COR-L47 (cell line): ENCODE measurements around the gene ADAM17.
"Not testable (repeated sequence)": the region's sequence is repeated elsewhere in the genome, so short reads cannot be mapped to it uniquely, and the experiment has no call there.

Experiments
- DNase-seq: peaks from one replicate; lab custom pipeline; 2025; lab: John Stamatoyannopoulos, UW

ADAM17 gene

DNA sequence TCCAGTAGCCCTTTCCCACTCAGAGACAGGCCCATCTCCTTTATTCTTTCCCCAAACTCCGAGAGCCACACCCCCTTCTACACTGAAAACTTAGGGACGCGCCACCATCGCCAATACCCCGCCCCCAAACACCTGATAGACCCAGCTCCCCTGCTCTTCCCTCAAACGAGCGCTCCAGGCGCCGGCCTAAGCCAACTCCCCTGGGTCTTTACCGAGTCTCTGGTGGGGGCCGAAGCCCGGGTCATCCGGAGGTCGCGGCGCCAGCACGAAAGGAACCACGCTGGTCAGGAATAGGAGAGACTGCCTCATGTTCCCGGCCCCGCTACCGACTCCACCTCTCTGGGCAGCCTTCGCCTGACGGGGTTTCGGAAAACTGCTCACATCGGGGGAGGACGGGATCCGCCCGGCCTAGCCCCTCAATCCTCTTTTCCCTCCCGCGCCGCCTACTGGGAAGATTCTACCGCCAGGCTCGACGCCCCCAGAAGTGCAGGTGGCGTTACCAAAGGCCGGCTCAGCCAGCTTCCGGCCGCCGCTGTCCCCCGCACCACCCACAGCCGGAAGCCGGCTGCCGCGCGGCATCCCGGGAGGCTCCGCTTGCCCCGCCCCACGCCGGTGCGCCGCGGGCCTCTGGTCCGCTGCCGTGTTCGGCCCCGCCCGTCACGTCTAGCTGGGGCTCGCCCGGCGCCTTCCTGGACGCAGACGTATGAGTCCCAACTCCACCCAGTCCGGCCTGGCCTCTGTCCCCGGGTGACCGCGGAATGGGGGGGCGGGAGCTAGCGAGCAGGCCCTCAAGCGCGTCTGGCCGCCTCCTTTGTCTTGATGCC is at the start of gene ADAM17:
Gene ADAM17, minus strand, starts transcription at position 534 of the 824 bp plus-strand sequence. Its CDS starts 225 bp downstream, at position 309.
- peak; percentile 96 for DNase-seq

DNA sequence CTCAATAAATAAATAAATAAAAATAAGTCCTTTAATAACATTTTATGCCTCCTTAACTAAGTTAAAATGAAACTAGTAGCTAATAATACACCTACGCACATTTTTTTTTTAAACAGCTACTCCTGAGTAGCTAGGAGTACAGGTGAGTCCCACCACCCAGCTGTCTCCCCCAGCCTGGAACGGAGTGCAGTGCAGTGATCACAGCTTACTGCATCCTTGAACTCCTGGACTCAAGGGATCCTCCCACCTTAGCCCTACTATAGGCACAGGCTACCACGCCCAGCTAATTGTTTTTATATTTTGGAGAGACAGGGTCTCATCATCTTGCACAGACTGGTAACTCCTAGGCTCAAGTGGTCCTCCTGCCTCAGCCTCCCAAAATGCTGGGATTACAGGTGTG is 46.8 kb upstream of the ADAM17 start:
- DNase-seq, result no peak

DNA sequence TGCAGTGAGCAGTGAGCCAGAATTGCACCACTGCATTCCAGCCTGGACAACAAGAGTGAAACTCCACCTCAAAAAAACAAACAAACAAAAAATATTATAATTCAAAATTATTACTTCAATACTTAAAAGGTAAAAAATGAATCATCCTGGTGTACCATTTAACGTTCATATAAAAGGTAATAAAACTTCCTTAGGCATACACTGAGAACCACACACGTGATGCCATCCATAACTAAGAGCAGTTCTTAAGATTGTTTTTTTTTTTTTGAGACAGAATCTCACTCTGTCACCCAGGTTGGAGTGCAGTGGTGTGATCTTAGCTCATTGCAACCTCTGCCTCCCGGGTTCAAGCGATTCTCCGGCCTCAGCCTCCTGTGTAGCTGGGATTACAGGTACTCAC is 45.8 kb upstream of the ADAM17 start:
- no peak for DNase-seq

DNA sequence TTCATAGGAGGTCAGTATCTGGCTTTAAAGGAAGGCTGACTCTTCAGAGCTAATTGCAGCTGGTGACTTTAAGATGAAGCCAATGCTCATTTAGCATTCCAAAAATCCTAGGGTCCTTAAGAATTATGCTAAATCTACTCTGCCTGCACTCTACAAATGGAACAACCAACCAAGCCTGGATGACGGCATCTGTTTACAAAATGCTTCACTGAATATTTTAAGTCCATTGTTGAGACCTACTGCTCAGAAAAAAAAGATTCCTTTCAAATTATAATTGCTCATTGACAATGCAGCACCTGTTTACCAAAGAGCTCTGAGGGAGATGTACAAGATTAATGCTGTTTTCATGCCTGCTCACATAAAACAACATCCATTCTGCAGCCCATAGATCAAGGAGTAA is 43.8 kb upstream of the ADAM17 start:
- no peak for DNase-seq

DNA sequence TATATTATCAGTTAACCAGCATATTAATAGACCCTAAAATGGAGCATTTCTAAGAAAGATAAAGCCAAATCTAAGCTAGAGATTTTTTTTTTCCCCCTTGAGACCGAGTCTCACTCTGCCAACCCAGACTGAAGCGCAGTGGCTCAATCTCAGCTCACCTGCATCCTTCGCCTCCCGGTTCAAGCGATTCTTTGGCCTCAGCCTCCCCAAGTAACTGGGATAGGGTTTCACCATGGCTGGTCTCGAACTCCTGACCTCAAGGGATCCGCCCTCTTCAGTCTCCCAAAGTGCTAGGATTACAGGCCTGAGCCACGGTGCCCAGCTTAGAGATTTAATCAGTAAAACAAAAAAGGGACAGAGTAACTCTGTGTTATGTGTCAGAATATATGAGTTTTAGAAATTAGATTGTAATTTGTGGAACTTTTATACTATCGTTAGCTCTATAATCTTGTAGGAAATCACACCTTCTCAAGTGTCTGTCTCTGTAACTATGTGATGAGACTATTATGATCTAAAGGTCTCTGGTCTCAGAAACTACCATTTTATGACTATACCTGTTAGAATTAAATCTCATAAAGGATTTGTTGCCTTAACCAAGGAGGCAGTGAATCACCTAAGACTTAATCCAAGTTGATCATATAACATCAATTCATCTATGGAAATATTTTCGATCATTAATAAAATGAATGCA is 41.1 kb upstream of the ADAM17 start:
- no peak for DNase-seq

DNA sequence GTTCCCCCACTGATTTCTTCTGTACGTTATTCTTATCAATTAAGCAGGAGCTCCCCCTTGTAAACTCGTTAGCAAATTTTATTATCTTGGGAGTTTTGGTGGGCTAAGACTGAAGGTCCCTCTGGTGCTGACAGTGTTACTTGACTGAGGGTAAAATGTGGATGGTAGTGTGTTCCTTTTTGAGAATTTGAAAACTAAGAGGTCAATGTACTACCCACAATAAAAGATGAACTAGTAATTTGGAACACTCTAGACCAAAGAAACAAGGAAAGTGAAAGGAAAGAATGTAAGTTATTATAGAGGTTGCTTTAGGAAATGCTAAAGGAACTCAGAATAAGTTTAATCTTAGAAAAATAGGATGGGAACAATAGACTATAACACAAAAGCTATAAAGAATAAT is 40.1 kb upstream of the ADAM17 start:
- DNase-seq, result no peak

DNA sequence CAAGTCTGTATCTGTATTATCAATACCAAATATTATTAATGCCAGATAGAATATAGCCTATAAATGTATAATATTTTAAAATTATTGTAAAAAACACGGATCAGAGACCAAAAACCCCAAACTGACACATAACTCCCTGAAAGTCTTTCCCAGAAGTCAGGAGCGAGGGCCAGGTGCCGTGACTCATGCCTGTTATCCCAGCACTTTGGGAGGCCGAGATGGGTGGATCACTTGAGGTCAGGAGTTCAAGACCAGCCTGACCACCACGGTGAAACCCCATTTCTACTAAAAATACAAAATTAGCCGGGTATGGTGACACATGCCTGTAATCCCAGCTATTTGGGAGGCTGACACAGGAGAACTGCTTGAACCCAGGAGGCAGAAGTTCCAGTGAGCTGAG is 39.6 kb upstream of the ADAM17 start:
- not testable (repeated sequence) for DNase-seq

DNA sequence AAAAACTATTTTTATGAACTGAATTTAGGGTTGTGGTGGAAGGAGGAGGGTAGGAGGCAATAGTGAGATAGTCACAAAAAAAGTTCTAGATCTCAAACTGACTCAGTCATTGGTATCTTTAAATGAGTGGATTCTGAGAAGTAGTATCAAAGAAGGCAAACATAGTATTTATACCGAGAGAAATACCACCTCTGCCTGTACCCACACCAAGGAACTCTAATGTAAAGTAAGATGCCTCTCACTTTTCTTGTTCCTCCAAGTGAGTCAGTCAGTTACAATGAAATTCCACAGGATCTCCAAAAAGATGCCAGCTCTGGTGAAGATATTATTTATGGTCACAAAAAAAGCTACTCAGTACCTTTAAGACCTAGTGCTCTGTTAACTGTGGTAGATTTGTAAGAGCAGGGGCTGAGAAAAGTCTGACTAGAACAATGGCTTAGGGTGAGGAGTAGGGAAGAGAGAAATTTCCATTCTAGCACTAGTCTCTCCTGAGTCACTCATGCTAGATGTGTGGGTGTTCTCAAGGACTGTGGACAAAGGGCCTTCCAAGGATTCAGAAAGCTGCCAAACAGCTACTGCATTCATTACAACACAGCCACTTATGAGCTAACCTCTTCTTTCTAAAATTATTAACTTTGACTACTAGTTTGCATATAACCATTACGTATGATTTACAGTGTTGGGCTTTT is 38.9 kb upstream of the ADAM17 start:
- DNase-seq, result no peak

DNA sequence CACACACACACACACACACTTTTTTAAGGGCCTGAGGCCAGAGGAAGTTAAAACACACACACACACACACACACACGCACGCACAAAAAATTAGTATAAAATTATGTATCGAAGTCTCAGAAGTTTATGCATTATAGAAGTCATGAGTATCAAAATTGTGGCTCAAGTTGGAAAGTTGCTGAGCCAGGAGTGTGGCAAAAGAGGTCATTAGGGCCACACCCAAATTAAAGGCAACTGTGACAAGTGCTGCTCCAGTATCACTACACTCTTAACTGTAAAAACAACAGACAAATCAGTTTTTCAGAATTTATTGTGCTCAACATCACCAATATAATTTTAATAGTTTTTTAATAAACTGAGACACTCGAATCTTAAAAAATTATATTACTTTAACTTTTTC is 38.3 kb upstream of the ADAM17 start:
- DNase-seq, result no peak

DNA sequence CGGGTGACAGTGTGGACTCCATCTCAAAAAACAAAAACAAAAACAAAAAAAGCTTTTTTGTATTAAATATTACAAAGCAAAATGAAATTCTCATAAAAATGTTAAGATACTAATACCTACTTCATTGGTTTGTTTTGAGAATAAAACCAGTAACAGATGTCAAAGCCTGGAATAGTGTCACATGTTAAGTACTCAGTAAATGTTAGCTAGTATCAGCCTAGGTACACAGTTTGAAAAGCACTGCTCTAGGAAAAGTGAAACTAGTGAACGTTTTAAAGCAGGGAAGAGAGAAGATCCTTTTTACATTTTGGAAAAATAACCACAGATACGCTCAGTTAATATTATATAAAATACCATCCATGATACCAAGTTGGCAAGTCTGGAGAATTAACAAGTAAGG is 37.1 kb upstream of the ADAM17 start:
- DNase-seq, result no peak

DNA sequence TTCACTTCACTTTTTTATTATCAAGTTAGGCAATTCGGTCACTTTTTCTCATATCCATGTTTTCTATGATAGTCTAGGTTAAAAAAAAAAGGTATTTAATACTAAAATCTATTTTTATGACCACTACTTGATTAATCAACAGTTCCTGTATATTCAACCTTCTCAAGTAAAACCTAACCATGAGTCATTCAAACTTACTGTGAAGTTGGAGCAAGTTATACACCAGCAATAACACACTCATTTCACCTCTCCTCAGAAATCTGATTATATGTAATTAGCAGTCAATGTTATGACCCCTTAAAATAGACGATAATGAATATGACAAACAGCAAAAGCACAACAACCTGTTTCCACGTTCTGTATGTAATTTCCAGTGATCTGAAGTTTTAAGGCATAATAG is 35.0 kb upstream of the ADAM17 start:
- DNase-seq, result no peak

DNA sequence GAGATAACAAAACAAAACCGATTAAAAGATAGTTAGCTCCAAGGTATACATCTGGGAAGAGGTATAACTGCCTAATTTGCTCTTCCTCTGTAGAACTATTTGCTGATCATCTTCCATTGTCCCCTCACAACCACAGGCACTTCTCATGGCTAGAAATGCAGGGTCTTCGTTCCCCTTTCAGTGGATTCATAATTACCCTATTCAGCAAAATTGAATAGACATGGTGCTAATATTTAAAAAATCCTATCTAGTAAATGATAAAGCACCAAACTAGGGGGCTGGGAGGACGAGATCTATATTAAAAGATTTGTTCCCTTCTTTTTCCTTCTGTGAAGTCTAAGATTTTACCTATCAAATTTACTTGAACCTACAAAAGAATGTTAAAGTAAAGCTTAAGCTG is 30.8 kb upstream of the ADAM17 start:
- no peak for DNase-seq

DNA sequence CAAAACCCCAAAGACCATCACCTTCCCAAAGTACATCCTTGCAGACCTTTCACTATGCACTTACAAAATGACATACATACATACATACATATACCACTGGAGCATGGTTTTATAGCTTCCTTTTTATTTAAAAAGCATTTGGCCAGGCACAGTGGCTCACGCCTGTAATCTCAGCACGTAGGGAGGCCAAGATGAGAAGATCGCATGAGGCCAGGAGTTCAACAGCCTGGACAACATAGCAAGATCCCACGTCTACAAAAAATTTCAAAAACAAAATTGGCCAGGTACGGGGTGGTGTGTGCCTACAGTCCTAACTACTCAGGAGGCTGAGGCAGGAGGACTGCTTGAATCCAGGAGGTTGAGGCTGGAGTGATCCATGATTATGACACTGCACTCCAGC is 29.9 kb upstream of the ADAM17 start:
- no peak for DNase-seq

DNA sequence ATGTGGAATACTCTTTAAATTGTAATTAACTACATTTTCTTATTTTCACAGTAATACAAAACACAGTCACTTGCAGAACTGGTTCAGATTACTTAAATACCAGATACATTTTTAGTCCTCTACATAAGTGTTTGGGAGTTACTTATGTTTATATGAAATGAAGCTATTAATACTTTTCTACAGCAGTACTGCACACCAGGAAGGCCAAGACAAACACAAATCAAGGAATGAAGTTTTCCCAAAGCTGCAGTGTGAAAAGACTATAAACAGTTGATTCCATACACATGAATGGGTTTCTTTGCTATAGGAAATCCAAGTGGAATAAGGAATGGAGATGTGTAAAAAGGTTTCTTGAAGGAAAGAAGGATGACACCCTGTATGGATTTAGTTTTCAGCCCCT is 29.3 kb upstream of the ADAM17 start:
- DNase-seq, result not testable (repeated sequence)

DNA sequence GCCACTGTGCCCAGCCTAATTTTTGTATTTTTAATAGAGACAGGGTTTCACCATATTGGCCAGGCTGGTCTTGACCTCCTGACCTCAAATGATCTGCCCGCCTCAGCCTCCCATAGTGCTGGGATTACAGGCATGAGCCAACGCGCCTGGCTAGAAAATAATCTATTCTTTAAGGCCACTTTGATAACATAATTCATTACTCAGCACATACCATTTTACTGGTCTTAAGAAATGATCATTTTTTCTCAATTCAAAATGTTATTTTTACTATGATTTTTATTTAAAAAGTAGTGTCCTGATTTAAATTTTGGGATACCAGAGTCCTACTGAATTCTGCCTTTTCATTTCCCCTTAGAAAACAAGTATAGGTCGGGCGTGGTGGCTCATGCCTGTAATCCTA is 27.0 kb upstream of the ADAM17 start:
- no peak for DNase-seq

DNA sequence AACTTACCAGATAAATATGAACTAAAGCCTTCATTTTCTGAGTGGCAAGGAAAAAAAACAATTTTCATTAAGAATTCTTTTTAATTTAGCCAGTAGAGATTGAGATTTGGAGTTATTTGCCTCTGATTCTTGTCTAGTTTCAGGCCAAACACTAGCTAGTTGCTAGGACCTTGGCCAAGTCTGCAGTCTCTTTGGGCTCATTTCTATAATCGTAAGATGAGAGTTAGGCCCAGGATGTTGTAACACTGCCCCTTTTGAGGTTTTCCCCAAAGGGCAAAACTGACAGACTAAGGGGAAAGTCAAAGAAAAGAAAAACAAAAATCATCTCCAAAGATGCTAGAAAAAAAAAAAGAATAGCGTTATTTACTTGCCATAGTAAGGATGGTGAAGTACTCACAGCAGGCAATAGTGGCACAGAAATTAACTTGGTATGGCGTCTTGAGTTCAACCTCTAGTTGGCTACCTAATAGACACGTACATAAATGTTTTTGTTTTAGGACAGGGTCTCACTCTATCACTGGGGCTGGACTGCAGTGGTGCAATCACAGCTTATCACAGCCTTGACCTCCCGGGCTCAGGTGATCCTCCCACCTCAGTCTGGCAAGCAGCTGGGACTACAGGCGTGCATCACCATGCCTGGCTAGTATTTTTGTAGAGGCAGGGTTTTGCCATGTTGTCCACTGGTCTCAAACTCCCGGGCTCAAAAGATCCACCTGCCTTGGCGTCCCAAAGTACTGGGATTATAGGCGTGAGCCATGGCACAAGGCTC is 23.0 kb upstream of the ADAM17 start:
- DNase-seq, result no peak

DNA sequence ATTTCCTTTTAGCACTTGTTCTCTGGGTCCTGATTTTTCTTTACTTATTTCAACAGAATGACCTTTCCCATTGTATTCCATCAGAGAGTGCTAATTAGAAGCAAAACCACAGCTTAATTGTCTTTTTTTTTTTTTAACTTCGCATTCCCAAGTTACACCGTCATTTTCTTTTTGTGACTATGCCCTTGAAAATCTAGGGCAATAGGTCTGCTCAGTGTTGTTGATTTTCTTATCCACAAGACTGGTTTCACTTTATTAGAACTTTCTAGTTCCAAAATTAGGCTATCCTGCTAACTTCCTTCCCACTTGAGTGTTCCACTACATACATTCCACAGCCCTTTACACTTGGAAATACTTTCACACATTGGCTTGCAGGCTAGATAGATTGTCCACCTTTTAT is 18.7 kb upstream of the ADAM17 start:
- no peak for DNase-seq

DNA sequence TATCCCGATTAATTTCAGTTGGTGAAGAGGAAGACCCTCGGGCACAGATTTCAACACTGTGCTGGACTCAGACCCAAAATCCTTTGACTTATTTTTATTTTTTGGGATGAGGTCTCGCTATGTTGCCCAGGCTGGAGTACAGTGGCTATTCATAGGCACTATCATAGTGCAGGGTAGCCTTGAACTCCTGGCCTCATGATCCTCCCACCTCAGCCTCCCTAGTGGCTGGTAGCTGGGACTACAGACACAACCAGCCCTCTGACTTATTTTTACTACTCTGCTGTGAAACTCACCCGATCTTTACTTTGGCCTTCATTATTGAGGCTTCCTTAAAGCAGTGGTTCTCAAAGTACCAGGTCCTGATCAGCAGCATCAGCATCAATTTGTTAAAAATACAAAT is 18.2 kb upstream of the ADAM17 start:
- DNase-seq, result no peak

DNA sequence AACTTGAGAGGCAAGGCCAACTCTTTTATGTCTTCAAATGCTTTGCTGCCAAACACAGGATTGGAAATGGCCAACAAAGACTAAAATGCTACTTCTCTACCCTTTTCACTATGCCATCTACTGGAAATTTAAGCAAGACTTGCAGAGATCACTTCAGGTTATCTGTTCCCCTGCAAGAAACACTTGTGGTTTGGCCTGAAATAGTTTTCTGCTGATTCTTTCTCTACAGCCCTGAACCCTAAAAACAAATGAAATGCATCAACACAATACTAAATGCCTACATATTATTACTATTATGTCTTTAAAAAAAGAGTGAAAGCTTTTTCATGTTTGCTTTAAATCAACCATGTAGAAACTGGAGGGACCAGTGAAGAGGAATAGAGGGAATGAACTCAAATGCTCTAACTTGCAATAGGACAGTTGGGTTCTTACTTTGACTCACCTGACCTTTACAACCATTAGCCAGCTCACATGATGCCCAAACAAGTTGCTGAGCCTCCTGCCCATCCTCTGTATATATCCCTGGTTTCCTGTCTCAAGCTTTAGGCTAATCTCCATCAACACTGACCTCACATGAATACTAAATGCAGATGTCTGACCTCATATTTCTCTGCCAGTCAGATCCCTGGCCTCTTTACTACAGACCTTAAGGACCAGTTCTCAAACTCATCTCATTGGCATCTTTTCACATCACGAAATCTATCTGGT is 17.5 kb upstream of the ADAM17 start:
- no peak for DNase-seq

DNA sequence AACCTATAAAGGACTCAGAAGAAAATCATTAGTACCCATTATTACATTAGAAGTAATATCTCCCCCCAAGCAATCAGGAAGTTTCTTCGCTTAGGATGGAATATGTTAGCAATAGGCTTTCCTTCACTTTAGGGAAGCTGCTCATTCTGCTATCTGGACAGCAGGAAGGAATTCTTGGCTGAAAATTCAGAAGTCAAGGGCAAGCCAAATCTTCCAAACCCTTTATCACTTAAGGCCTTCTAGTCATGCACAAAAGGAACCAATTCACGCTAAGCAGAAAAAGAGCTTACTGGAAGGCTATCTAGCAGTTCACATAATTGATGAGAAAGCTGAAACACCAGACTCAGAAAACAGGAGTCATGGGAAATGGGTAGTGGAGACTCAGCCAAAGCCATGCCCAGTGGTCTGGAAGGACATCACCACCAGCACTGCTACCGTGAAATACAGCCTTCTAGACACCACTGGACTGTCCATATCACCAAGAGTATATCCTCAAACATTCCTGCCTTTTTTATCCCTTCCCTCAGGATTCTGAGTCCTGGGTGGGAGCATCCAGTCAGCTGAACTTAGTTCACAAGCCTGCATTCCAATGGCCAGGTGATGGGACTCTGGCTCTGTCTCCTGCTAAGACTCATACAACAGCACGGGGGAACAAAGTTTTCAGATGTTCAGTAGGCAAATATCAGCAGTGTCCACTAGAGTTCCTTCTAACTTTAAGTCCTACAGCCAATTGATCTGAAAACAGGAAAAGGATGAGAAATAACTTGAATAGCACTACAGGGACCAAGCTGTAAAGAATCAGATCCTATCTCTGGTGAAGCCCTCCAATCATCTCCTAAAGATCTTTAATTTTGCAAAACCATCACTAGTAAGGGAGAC is 14.8 kb upstream of the ADAM17 start:
- no peak for DNase-seq
